Raji (cell line): ENCODE data around the gene SPC24.

Experiments used
- POLR2A ChIP-seq: IDR thresholded peaks from 2 replicates; pipeline ENCODE4 v1.6.1; 2011; ENCODE audit warnings: low read depth, low read length, control low read depth; ENCODE audit not compliant: insufficient read depth

Gene SPC24

DNA sequence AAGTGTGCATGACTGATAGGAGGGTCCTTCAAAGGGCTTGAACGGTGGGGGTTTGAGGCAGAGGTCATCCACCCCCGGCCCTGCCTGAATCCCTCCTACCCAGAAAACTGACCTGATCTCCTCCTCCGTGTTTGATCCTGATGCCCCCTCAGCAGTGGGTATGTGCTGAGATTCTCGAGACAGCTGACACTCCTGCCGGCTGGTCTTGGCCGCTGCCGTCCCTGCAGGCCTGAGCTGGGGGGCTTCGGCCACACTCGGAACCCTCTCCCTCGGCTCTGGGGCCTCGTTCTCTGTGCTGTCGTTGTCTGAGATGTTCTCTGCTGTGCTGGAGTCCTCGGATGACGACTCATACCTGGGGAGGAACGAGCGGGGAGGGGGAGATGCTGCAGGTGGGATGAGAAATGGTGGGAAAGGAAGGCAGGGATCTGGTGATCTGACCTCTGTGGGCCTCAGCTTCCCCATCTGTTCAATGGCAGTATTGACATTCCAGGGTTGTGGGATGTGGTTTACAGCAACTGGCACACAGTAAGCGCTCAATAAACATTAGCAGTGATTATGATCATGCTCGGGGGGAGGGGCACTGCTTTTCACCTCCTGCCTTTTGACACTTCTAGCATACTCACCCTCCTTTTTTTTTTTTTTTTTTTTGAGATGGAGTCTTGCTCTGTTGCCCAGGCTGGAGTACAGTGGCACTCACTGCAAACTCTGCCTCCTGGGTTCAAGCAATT lies 21.0 kb upstream of the SPC24 start:
- no peak for TF ChIP-seq POLR2A

DNA sequence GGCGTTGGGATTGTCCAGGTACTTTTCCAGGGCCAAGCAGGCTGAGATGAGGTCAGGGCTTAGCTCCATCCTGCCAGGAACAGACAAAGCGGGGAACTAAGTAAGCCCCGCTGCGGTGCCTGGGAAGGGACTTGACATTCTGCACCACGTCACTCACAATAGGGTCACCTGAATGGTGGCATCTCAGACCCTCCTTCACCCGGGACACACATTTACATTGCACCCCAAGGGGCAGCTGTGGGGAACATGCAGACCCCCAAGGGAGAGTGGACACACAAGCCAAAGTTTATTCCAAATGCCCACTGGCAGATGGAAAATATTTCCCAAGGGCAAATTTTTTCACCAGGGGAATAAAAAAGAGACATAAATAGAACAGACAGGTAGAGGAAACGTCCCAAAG lies 20.3 kb upstream of the SPC24 start:
- TF ChIP-seq POLR2A: no peak

GRCh38 chr19:11174336-11174735 lies 18.8 kb upstream of the SPC24 start:
- no peak for TF ChIP-seq POLR2A

DNA sequence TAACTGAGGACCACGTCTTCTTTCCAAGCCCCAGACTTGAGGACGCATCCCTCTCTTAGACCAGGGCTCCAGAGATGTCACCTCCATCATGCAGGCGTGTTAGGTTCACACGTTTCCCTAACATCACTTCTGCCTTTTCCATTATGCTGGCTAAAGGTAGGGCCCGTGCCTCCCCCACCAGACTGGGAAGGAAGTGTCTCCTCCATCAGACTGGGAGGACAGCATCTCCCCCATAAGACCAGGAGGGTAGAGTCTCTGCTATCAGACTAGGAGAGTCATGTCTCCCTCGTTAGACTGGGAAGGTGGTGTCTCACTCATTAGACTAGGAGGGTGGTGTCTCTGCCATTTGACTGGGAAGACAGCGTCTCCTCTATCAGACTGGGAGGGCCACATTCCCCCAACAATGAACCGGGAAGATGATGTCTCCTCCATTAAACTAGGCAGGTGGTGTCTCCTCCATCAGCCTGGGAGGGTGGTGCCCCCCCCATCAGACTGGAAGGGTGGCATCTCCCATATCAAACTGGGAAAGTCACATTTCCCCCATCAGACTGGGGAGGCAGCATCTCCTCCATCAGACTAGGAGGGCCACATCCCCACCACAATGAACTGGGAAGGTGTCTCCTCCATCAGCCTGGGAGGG lies 18.1 kb upstream of the SPC24 start:
- no peak for TF ChIP-seq POLR2A

DNA sequence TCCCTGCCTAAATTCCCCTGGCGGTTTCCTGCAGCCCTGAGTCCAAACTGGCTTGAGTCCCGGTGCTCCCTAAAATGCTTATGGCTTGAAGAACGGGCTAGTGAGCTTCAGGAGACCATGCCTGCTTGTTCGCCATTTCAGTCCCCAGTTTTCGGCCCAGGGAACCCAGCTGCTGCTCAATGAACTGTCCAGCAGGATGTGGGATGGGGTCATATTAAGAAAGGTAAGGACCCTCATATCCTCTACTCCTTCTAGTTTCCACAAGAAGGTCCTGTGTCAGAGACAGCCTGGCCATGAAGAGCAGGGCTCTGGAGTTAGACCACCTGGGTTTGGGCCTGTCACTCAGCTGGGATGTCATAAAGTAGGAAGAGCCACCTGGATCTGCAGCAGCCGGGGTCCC lies 17.0 kb upstream of the SPC24 start:
- TF ChIP-seq POLR2A: no peak

GRCh38 chr19:11171144-11171543 lies 15.6 kb upstream of the SPC24 start:
- TF ChIP-seq POLR2A: no peak

GRCh38 chr19:11169896-11170678 lies 14.5 kb upstream of the SPC24 start:
- TF ChIP-seq POLR2A: no peak

DNA sequence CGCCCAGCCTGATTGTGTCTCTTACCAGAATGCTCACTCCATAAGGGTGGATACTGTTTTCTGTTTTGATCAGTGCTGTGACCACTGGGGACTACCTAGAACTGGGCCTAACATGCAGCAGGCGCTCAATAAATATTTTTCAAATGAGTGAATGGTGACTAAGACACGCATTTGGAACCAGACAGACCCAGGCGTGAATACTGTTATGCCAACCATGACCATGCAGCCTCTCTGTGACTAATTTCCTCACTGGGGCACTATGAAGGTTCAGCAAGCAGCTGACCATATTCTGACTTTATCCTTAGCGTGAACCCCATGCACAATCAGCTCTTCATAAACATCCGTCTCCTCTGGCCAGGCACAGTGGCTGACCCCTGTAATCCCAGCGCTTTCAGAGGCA lies 13.0 kb upstream of the SPC24 start:
- TF ChIP-seq POLR2A: no peak

DNA sequence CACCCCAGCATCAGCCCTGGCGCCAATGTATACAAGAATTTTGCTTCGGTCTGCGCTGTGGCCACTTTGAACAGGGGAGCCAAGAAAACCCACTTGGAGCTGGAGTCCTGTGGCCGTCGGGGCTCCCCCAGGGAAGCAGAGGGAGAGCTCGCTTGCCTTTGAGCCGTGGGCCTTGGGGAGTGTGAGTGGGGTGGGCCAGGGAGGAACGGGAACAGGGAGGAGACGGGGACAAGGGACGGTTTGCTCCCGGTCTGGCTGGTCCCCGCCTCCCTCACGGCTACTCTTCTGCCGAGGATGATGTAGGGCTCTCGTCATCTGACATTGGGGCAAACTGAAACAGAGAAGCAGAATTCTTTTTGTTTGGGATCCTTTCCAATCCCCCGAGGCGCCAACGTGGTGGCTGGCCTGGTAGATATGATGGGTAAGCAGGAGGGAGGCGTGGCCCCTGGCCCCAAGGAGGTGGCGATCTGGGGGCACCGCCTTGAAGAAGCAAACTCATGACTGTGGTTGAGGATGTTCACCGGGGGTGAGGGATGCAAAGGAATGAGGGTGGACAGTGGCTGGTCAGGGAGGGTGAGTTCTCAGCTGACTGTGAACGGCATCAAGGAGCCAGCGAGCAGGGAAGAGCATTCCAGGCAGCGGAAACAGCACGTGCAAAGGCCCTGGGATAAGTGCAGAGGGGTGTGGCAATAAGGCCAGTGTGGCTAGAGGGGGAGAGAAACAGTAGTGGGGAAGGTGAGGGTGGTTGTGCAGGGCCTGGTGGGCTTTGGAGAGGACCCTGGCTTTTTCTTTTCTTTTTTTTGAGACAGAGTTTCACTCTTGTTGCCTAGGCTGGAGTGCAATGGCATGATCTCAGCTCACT lies 10.9 kb upstream of the SPC24 start:
- TF ChIP-seq POLR2A: no peak

- no peak for TF ChIP-seq POLR2A
Measured at GRCh38 chr19:11165486-11166030, 10.0 kb upstream of the SPC24 start.

DNA sequence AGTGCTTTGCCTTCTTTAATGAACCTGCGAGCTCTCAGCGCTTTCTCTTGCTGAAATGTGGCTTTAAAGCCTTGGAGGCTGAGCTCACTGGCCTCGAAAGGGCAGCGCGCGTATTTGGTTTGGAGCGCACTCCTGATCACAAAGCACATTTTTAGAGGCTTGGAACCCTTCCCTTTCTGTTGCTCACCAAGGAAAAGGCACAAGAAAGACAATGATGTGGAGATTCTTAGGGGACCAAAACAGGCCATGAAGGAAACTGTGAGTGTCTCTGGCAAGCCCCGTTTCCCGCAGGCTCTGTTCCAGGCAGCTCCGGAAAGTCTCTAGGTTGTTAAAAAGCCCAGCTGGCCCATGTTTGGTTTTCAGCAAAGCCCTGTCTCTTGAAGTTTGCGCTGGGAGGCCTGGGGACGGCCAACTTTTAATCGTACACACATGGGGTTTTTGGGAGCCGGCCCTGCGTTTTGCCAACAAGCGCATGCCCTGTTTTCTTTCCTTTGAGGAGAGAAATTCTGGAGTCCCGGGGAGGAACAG lies 9.4 kb upstream of the SPC24 start:
- no peak for TF ChIP-seq POLR2A

DNA sequence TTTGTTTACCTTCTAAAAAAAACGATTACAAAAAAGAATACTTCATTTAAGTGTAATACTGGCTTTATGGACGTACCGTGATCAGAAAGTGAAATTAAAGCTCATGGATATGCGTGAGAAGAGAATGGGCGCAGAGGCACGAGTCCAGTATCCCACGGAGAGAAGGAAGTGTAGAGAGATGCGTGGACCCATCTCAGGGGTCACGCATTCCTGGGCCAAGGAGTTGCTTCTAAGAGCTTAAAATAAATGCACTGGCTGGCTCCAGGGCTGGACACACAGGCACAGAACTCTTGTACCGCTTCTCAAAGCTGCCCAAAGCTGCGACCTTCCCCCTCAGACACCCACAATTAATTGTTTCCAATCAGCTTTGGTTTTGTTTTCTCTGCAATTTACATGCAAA lies 8.7 kb upstream of the SPC24 start:
- TF ChIP-seq POLR2A: no peak

DNA sequence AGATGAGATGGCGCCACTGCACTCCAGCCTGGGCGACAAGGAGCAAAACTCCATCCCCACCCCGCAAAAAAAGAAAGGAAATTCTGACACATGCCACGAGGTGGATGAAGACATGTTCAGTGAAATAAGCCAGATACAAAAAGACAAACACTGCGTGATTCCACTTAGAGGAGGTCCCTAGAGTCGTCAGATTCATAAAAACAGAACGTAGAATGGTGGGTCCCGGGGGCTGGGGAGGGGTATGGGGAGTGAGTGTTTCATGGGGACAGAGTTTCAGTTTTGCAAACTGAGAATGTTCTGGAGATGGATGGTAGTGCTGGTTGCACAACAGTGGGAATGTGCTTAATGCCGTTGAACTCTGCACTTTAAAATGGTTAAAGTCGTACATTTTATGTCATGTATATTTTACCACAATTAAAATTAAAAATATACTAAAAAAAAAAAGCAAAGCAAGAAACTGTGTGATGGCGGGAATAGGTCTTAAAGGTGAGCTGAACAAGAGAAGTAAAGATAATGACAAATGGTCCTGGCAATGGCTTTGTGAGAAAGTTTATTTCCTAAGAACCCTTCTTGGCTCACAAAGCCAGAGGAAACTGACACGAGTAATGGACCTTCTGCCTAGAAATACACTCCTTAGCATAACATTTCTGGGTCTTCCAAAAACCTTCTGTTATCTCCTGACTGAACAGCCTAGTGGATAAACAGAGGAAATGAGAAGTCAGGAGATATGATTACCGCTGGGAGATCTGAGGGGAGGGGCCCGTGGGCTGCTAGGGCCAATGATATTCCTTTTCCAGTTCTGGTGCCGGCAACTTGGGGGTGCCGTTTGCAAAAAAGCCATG lies 4.2 kb upstream of the SPC24 start:
- no peak for TF ChIP-seq POLR2A

DNA sequence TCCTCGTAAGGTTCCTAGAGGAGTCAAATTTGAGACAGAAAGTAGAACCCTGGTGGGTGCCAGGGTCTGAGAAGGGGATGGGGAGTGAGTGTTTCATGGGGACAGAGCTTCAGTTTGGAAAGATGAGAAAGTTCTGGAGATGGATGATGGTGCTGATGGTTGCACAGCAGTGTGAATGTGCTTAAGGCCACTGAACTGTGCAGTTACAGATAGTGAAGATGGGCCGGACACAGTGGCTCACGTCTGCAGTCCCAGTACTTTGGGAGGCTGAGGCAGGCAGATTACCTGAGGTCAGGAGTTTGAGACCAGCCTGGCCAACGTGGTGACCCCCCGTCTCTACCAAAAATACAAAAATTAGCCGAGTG lies 917 bp downstream of the SPC24 start:
- no peak for TF ChIP-seq POLR2A
